SK-N-SH (cell line): ENCODE measurements around the gene KCTD20.

ENCODE experiments used
- CTCF ChIP-seq: fragments of 200-600 bp; sonication (generic); IDR thresholded peaks from 2 replicates; pipeline ENCODE4 v1.6.1; 2017; ENCODE audit warnings: antibody characterized with exemption, mild to moderate bottlenecking, moderate library complexity
- RAD21 ChIP-seq: IDR thresholded peaks from 2 replicates; pipeline ENCODE4 v1.6.1; 2012; ENCODE audit warnings: mild to moderate bottlenecking, low read length
- SMC3 ChIP-seq: IDR thresholded peaks from 2 replicates; pipeline ENCODE4 v1.6.1; 2012; ENCODE audit warnings: low read depth, low read length, improper control_type of control experiment

GRCh38 chr6:36514554-36515456, 72.0 kb downstream of the KCTD20 start:
- TF ChIP-seq CTCF (no peak), RAD21 (no peak), SMC3 (no peak)
